H9 (cell line): ENCODE data around the gene GRB10. TPM values are rescaled to one million over a fixed set of nuclear protein-coding genes. Genes with fewer than 3 reads are reported as not detected.

Source experiments
- DNase-seq: peaks from one replicate; pipeline ENCODE4 v3.0.0-alpha.2; 2017
- H2AFZ ChIP-seq: one replicate; pipeline ENCODE4 v1.6.1; 2013; ENCODE audit warnings: mild to moderate bottlenecking, low read length, control low read depth, moderate library complexity
- H2AK5ac ChIP-seq: 2 replicates; pipeline ENCODE4 v1.6.1; 2013; ENCODE audit warnings: low read length, control low read depth, mixed read lengths; ENCODE audit not compliant: insufficient read length
- H2BK120ac ChIP-seq: one replicate; pipeline ENCODE4 v1.6.1; 2013; ENCODE audit warnings: low read depth, mild to moderate bottlenecking, low read length, control low read depth, inconsistent platforms; ENCODE audit not compliant: poor library complexity, severe bottlenecking
- H2BK12ac ChIP-seq: 2 replicates; pipeline ENCODE4 v1.6.1; 2013; ENCODE audit warnings: low read length, control low read depth, mixed read lengths, low read depth; ENCODE audit not compliant: insufficient read length
- H2BK15ac ChIP-seq: 2 replicates; pipeline ENCODE4 v1.6.1; 2013; ENCODE audit warnings: low read depth, low read length, control low read depth
- H2BK20ac ChIP-seq: one replicate; pipeline ENCODE4 v1.6.1; 2013; ENCODE audit warnings: low read depth, mild to moderate bottlenecking, low read length, control low read depth, inconsistent platforms; ENCODE audit not compliant: poor library complexity, severe bottlenecking
- H2BK5ac ChIP-seq: 2 replicates; pipeline ENCODE4 v1.6.1; 2013; ENCODE audit warnings: low read length, control low read depth, mixed read lengths; ENCODE audit not compliant: insufficient read length
- H3K14ac ChIP-seq: 2 replicates; pipeline ENCODE4 v1.6.1; 2013; ENCODE audit warnings: low read length, control low read depth; ENCODE audit not compliant: insufficient read depth
- H3K18ac ChIP-seq: 2 replicates; pipeline ENCODE4 v1.6.1; 2013; ENCODE audit warnings: low read depth, mild to moderate bottlenecking, mixed read lengths, low read length, control low read depth; ENCODE audit not compliant: insufficient read length
- H3K23ac ChIP-seq: 2 replicates; pipeline ENCODE4 v1.6.1; 2013; ENCODE audit warnings: low read length, control low read depth, mixed read lengths, low read depth; ENCODE audit not compliant: insufficient read length
- H3K23me2 ChIP-seq: 2 replicates; pipeline ENCODE4 v1.6.1; 2013; ENCODE audit warnings: low read depth, mild to moderate bottlenecking, mixed read lengths, low read length, control low read depth; ENCODE audit not compliant: insufficient read length, poor library complexity, severe bottlenecking
- H3K27ac ChIP-seq: 2 replicates; pipeline ENCODE4 v1.5.1; 2013; ENCODE audit warnings: low read length, control low read depth, mixed read lengths, low read depth; ENCODE audit not compliant: insufficient read length
- H3K27me3 ChIP-seq: 2 replicates; pipeline ENCODE4 v1.6.1; 2013; ENCODE audit warnings: low read length, control low read depth, inconsistent platforms; ENCODE audit not compliant: insufficient read depth
- H3K4ac ChIP-seq: 2 replicates; pipeline ENCODE4 v1.6.1; 2013; ENCODE audit warnings: low read depth, mild to moderate bottlenecking, control low read depth, inconsistent platforms, low read length, moderate library complexity
- H3K4me1 ChIP-seq: 2 replicates; pipeline ENCODE4 v1.6.1; 2013; ENCODE audit warnings: low read length, control low read depth, inconsistent platforms; ENCODE audit not compliant: insufficient read depth
- H3K4me2 ChIP-seq: 2 replicates; pipeline ENCODE4 v1.6.1; 2013; ENCODE audit warnings: low read length, control low read depth, mixed read lengths; ENCODE audit not compliant: insufficient read length, insufficient read depth
- H3K56ac ChIP-seq: 2 replicates; pipeline ENCODE4 v1.6.1; 2013; ENCODE audit warnings: low read depth, mild to moderate bottlenecking, mixed read lengths, low read length, control low read depth; ENCODE audit not compliant: insufficient read length
- H3K79me1 ChIP-seq: 2 replicates; pipeline ENCODE4 v1.6.1; 2013; ENCODE audit warnings: low read depth, mild to moderate bottlenecking, moderate library complexity, low read length, control low read depth, inconsistent platforms; ENCODE audit not compliant: insufficient read depth, poor library complexity, severe bottlenecking
- H3K79me2 ChIP-seq: 2 replicates; pipeline ENCODE4 v1.6.1; 2013; ENCODE audit warnings: low read length, control low read depth, inconsistent platforms; ENCODE audit not compliant: insufficient read depth
- H3K9ac ChIP-seq: 2 replicates; pipeline ENCODE4 v1.6.1; 2013; ENCODE audit warnings: low read length, control low read depth, mixed read lengths; ENCODE audit not compliant: insufficient read length; ENCODE audit errors: extremely low read depth
- H3K9me3 ChIP-seq: one replicate; pipeline ENCODE4 v1.6.1; 2013; ENCODE audit warnings: low read depth, low read length, inconsistent platforms; ENCODE audit not compliant: control insufficient read depth
- H3T11ph ChIP-seq: one replicate; pipeline ENCODE4 v1.6.1; 2013; ENCODE audit warnings: mild to moderate bottlenecking, low read length, control low read depth, inconsistent platforms
- H4K20me1 ChIP-seq: one replicate; pipeline ENCODE4 v1.6.1; 2013; ENCODE audit not compliant: control insufficient read depth, insufficient read length, insufficient read depth
- H4K5ac ChIP-seq: 2 replicates; pipeline ENCODE4 v1.6.1; 2013; ENCODE audit warnings: low read depth, mild to moderate bottlenecking, mixed read lengths, low read length, control low read depth; ENCODE audit not compliant: insufficient read length
- H4K8ac ChIP-seq: replicated peaks from 2 replicates; pipeline ENCODE4 v1.6.1; 2013; ENCODE audit warnings: low read length, control low read depth, mixed read lengths, low read depth; ENCODE audit not compliant: insufficient read length
- H4K91ac ChIP-seq: 2 replicates; pipeline ENCODE4 v1.6.1; 2013; ENCODE audit warnings: low read depth, mild to moderate bottlenecking, moderate library complexity, mixed read lengths, low read length, control low read depth; ENCODE audit not compliant: insufficient read length
- H3K27ac Mint-ChIP-seq, 3 experiments: 2 replicates in 2 of 3; 3 replicates in 1 of 3; pipeline ENCODE4 v1.8.0; 2020 to 2021; ENCODE audit warnings: mixed read lengths in 3 of 3, mild to moderate bottlenecking in 1 of 3, moderate library complexity in 1 of 3
- H3K27me3 Mint-ChIP-seq: 2 replicates; pipeline ENCODE4 v1.8.0; 2021; ENCODE audit warnings: low read depth, mild to moderate bottlenecking, moderate library complexity, mixed read lengths
- H3K36me3 Mint-ChIP-seq, 3 experiments: 2 replicates in 2 of 3; 3 replicates in 1 of 3; pipeline ENCODE4 v1.8.0; 2020 to 2021; ENCODE audit warnings: low read depth in 3 of 3, mixed read lengths in 3 of 3; ENCODE audit not compliant: insufficient read depth in 1 of 3
- H3K4me1 Mint-ChIP-seq, 2 experiments: 2 replicates each; pipeline ENCODE4 v1.8.0; 2020; ENCODE audit warnings: mixed read lengths in 2 of 2
- H3K4me3 Mint-ChIP-seq, 2 experiments: 2 replicates in 1 of 2; 3 replicates in 1 of 2; pipeline ENCODE4 v1.8.0; 2020 to 2021; ENCODE audit warnings: mild to moderate bottlenecking in 2 of 2, mixed read lengths in 2 of 2, moderate library complexity in 1 of 2
- H3K9me3 Mint-ChIP-seq, 2 experiments: 2 replicates in 1 of 2; 3 replicates in 1 of 2; pipeline ENCODE4 v1.8.0; 2020; ENCODE audit warnings: mild to moderate bottlenecking in 2 of 2, mixed read lengths in 2 of 2, moderate library complexity in 1 of 2
- CTCF ChIP-seq: fragments of 200-600 bp; sonication (generic); conservative IDR thresholded peaks from 3 replicates; pipeline ENCODE4 v1.8.0; 2021; ENCODE audit warnings: antibody characterized with exemption, mild to moderate bottlenecking
- WGBS: extraction: QIAGEN DNeasy Blood & Tissue Kit; methylation state at CpG from one replicate; pipeline ENCODE4 v1.1.7; 2013; ENCODE audit warnings: missing lambda C conversion rate, low lambda C conversion rate, mixed read lengths; ENCODE audit not compliant: insufficient read length; ENCODE audit errors: extremely low coverage; 5-methylcytosine and 5-hydroxymethylcytosine counted together
- total RNA-seq: library from RNA; stranded (reverse); gene quantifications from 2 replicates; pipeline ENCODE4 v1.2.1, GENCODE V29; 2021

GRB10 gene
- total RNA-seq, 1 experiment from 2014 or later: 108 TPM

GRCh38 chr7:50647286-50647980, 135.3 kb downstream of the GRB10 start:
- Histone ChIP-seq H3K79me2 (no peaks in the 10 kb centered on the region), H3K56ac (no peak overlapping the region)

More at GRCh38 chr7:50647286-50647980, 135.3 kb downstream of the GRB10 start:
- H3K18ac ChIP-seq: no peak overlapping the region
- peaks cover 8 to 12% of the 10 kb centered on the region in 2 experiments; a peak in 3 of 4 replicates for H3K4me1 Mint-ChIP-seq
- H2BK15ac ChIP-seq: no peak overlapping the region
- H2BK5ac ChIP-seq: no peak overlapping the region
- H3K27me3 ChIP-seq: no peaks in the 10 kb centered on the region
- H3K27ac ChIP-seq: no peak overlapping the region
- TF ChIP-seq CTCF: no peak
- H3K27me3 Mint-ChIP-seq: no peaks in the 10 kb centered on the region
- no peaks in the 10 kb centered on the region for H3K4me1 ChIP-seq
- H3K14ac ChIP-seq: no peak overlapping the region; the same call in 1 of the 2 replicates
- no peak overlapping the region for H4K5ac ChIP-seq
- H3K79me1 ChIP-seq: no peaks in the 10 kb centered on the region
- no peaks in the 10 kb centered on the region for H3K9me3 ChIP-seq
- peaks cover 14 to 19% (median 18%) of the 10 kb centered on the region in 3 experiments for H3K36me3 Mint-ChIP-seq
- no CpG with 5 or more reads among the region's 10 CpGs for WGBS
- H2AFZ ChIP-seq: no peak overlapping the region
- no peak overlapping the region for H2BK120ac ChIP-seq
- no peak overlapping the region for H3K4me3 Mint-ChIP-seq
- H3K9ac ChIP-seq: no peak overlapping the region
- no peak overlapping the region for H3K4me2 ChIP-seq
- H3K23ac ChIP-seq: no peak overlapping the region
- H3K27ac Mint-ChIP-seq: no peak overlapping the region
- H3T11ph ChIP-seq: no peak overlapping the region
- no peaks in the 10 kb centered on the region for H4K20me1 ChIP-seq
- H3K9me3 Mint-ChIP-seq: no peaks in the 10 kb centered on the region
- no peak overlapping the region for H3K4ac ChIP-seq
- H2BK12ac ChIP-seq: no peak overlapping the region
- H4K91ac ChIP-seq: no peak overlapping the region
- H2BK20ac ChIP-seq: no peak overlapping the region
- no peak overlapping the region for H2AK5ac ChIP-seq
- DNase-seq: no peak
- H4K8ac ChIP-seq: no peak overlapping the region
- H3K23me2 ChIP-seq: no peaks in the 10 kb centered on the region
